SU-DHL-6 (cell line): Measurements from ENCODE around the gene HNRNPH3.

Experiments
- CTCF ChIP-seq: fragments of 200-600 bp; sonication (generic); IDR thresholded peaks from one replicate; pipeline ENCODE4 v1.5.1; 2017; ENCODE audit warnings: antibody characterized with exemption, mild to moderate bottlenecking, low read length, moderate library complexity; ENCODE audit not compliant: insufficient read depth, poor library complexity, severe bottlenecking
- EZH2phosphoT487 ChIP-seq: fragments of 200-600 bp; sonication (generic), shearing (Covaris generic); conservative IDR thresholded peaks from 2 replicates; pipeline ENCODE4 v1.6.1; 2018; ENCODE audit warnings: mild to moderate bottlenecking, antibody characterized with exemption, low read length, moderate library complexity, mixed read lengths

DNA sequence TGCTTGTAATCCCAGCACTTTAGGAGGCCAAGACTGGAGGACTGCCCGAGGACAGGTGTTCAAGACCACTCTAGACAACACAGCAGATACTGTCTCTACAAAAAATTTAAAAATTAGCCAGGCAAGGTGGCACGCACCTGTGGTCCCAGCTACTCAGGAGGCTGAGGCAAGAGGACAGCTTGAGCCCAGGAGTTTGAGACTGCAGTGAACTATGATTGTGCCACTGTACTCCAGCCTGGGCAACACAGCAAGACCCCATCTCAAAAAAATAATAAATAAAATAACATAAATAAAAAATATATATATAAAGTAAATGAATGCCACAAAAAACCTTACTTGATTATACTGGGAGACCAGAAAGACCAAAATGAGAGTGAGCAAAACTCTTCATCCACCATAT, 21.7 kb downstream of the HNRNPH3 start:
- TF ChIP-seq CTCF (no peak), EZH2phosphoT487 (no peak)
